Neural cell (in vitro differentiated cells): Measurements from ENCODE around the gene PRDM12. TPM values are rescaled to one million over a fixed set of nuclear protein-coding genes. Genes with fewer than 3 reads are reported as not detected.

Experiments used
- H2AFZ ChIP-seq: fragments of 200-600, 300-800 bp; sonication (generic), shearing (Covaris generic); 2 replicates; pipeline ENCODE4 v1.6.0; 2014; ENCODE audit warnings: low read depth, mild to moderate bottlenecking, antibody characterized with exemption, low read length, moderate library complexity
- H3F3A ChIP-seq: fragments of 200-600 bp; shearing (Covaris generic); 2 replicates; pipeline ENCODE4 v1.6.1; 2016; ENCODE audit warnings: mild to moderate bottlenecking, moderate library complexity, mixed read lengths, antibody characterized with exemption, low read length; ENCODE audit not compliant: insufficient read depth, poor library complexity, severe bottlenecking
- H3K27ac ChIP-seq: fragments of 200-600, 300-800 bp; sonication (generic), shearing (Covaris generic); 2 replicates; pipeline ENCODE4 v1.5.1; 2014; ENCODE audit warnings: mild to moderate bottlenecking, low read length, moderate library complexity
- H3K27me3 ChIP-seq: fragments of 300-800, 200-600 bp; sonication (generic), shearing (Covaris generic); 2 replicates; pipeline ENCODE4 v1.6.0; 2014; ENCODE audit warnings: mild to moderate bottlenecking, low read depth, low read length, moderate library complexity; ENCODE audit not compliant: insufficient read depth
- H3K36me3 ChIP-seq: fragments of 300-800, 200-600 bp; sonication (generic), shearing (Covaris generic); 2 replicates; pipeline ENCODE4 v1.5.1; 2014; ENCODE audit warnings: mild to moderate bottlenecking, antibody characterized with exemption, low read length, moderate library complexity; ENCODE audit not compliant: insufficient read depth
- H3K4me2 ChIP-seq: fragments of 300-800, 200-600 bp; sonication (generic), shearing (Covaris generic); 2 replicates; pipeline ENCODE4 v1.6.0; 2014; ENCODE audit warnings: mild to moderate bottlenecking, low read length
- H3K4me3 ChIP-seq: fragments of 300-800, 200-600 bp; sonication (generic), shearing (Covaris generic); 2 replicates; pipeline ENCODE4 v1.5.1; 2014; ENCODE audit warnings: mild to moderate bottlenecking, low read length, moderate library complexity
- H3K79me2 ChIP-seq: fragments of 200-600 bp; shearing (Covaris generic); replicated peaks from 2 replicates; pipeline ENCODE4 v1.6.0; 2014; ENCODE audit warnings: mild to moderate bottlenecking, low read length, moderate library complexity; ENCODE audit not compliant: insufficient read depth
- H3K9ac ChIP-seq: fragments of 300-800, 200-600 bp; sonication (generic), shearing (Covaris generic); 2 replicates; pipeline ENCODE4 v1.6.1; 2016; ENCODE audit warnings: mild to moderate bottlenecking, low read length, mixed read lengths
- H3K9me2 ChIP-seq: fragments of 200-600 bp; shearing (Covaris generic); 2 replicates; pipeline ENCODE4 v1.6.1; 2016; ENCODE audit warnings: mild to moderate bottlenecking, low read length, mixed read lengths; ENCODE audit not compliant: insufficient read depth
- H3K9me3 ChIP-seq: fragments of 200-600, 300-800 bp; sonication (generic), shearing (Covaris generic); 2 replicates; pipeline ENCODE4 v1.6.1; 2016; ENCODE audit warnings: mild to moderate bottlenecking, mixed run types, low read length, moderate library complexity, mixed read lengths
- H4K20me1 ChIP-seq: fragments of 200-600 bp; shearing (Covaris generic); 2 replicates; pipeline ENCODE4 v1.6.1; 2016; ENCODE audit warnings: mild to moderate bottlenecking, mixed run types; ENCODE audit not compliant: insufficient read depth
- CTCF ChIP-seq: fragments of 450-650 bp; IDR thresholded peaks from 2 replicates; pipeline ENCODE4 v1.5.1; 2014; ENCODE audit warnings: antibody characterized with exemption, mild to moderate bottlenecking, moderate library complexity; ENCODE audit not compliant: poor library complexity, severe bottlenecking
- EP300 ChIP-seq: fragments of 450-650 bp; conservative IDR thresholded peaks from 2 replicates; pipeline ENCODE4 v1.6.1; 2014; ENCODE audit warnings: antibody characterized with exemption, mild to moderate bottlenecking, moderate library complexity; ENCODE audit not compliant: poor library complexity, severe bottlenecking
- EZH2 ChIP-seq: fragments of 200-600, 300-800 bp; shearing (Covaris generic), sonication (generic); IDR thresholded peaks from 2 replicates; pipeline ENCODE4 v1.6.1; 2014; ENCODE audit warnings: antibody characterized with exemption, low read length, borderline replicate concordance, mild to moderate bottlenecking; ENCODE audit not compliant: insufficient read depth, poor library complexity, severe bottlenecking
- MXI1 ChIP-seq: fragments of 450-650 bp; conservative IDR thresholded peaks from 2 replicates; pipeline ENCODE4 v1.6.1; 2014; ENCODE audit warnings: antibody characterized with exemption, mild to moderate bottlenecking; ENCODE audit not compliant: poor library complexity, severe bottlenecking
- POLR2AphosphoS5 ChIP-seq: IDR thresholded peaks from 2 replicates; pipeline ENCODE4 v1.6.1; 2012
- RAD21 ChIP-seq: fragments of 450-650 bp; conservative IDR thresholded peaks from 2 replicates; pipeline ENCODE4 v1.6.1; 2014; ENCODE audit warnings: antibody characterized with exemption, mild to moderate bottlenecking, moderate library complexity
- REST ChIP-seq: IDR thresholded peaks from 2 replicates; pipeline ENCODE4 v1.6.1; 2012; ENCODE audit warnings: borderline replicate concordance
- SMC3 ChIP-seq: fragments of 450-650 bp; conservative IDR thresholded peaks from 2 replicates; pipeline ENCODE4 v1.6.1; 2014; ENCODE audit warnings: antibody characterized with exemption, mild to moderate bottlenecking, moderate library complexity; ENCODE audit not compliant: poor library complexity
- TAF1 ChIP-seq: IDR thresholded peaks from 2 replicates; pipeline ENCODE4 v1.6.1; 2012; ENCODE audit warnings: low read depth
- polyA plus RNA-seq: library from polyadenylated mRNA; depleted of rRNA; stranded (reverse); fragments of >200 nt; gene quantifications from 2 replicates; pipeline ENCODE4 v1.2.3, GENCODE V29; 2014

The PRDM12 gene
- polyA plus RNA-seq, 1 donor from 2014 or later: 0.17 TPM

- Histone ChIP-seq H3K27ac (no peak overlapping the region), H3K9ac (no peak overlapping the region), H3K27me3 (no peaks in the 10 kb centered on the region)
Observed at GRCh38 chr9:130623466-130623865, 40.9 kb upstream of the PRDM12 start.

GRCh38 chr9:130624154-130624553 lies 40.2 kb upstream of the PRDM12 start:
- Histone ChIP-seq H3K79me2 (no peaks in the 10 kb centered on the region), H3K27me3 (no peaks in the 10 kb centered on the region), H3K9me2 (no peaks in the 10 kb centered on the region), H3K4me3 (no peak overlapping the region), H4K20me1 (no peaks in the 10 kb centered on the region), H3K9ac (no peak overlapping the region), H3K36me3 (peaks cover 7% of the 10 kb centered on the region), H3K27ac (no peak overlapping the region), H3K4me2 (no peak overlapping the region), H3K9me3 (no peaks in the 10 kb centered on the region), H2AFZ (no peak overlapping the region), H3F3A (no peaks in the 10 kb centered on the region)
- TF ChIP-seq TAF1: no peak
- no peak for TF ChIP-seq RAD21
- no peak for TF ChIP-seq EP300
- TF ChIP-seq SMC3: no peak
- no peak for TF ChIP-seq MXI1
- no peak for TF ChIP-seq EZH2
- no peak for TF ChIP-seq POLR2AphosphoS5
- TF ChIP-seq REST: no peak

More at GRCh38 chr9:130623466-130623865, 40.9 kb upstream of the PRDM12 start:
- H4K20me1 ChIP-seq: no peaks in the 10 kb centered on the region
- no peaks in the 10 kb centered on the region for H3F3A ChIP-seq
- H2AFZ ChIP-seq: no peak overlapping the region
- no peaks in the 10 kb centered on the region for H3K9me2 ChIP-seq
- no peak overlapping the region for H3K4me3 ChIP-seq
- H3K36me3 ChIP-seq: peaks cover 7% of the 10 kb centered on the region
- H3K9me3 ChIP-seq: no peaks in the 10 kb centered on the region
- H3K4me2 ChIP-seq: no peak overlapping the region
- TF ChIP-seq MXI1 (no peak), RAD21 (no peak), EP300 (no peak), CTCF (no peak), REST (no peak), POLR2AphosphoS5 (no peak), TAF1 (no peak), EZH2 (no peak), SMC3 (no peak)
- no peaks in the 10 kb centered on the region for H3K79me2 ChIP-seq
